DMS153 treated with DMSO at 0.1 percent for 48 hours (cell line): ENCODE measurements around the gene C16orf96.
"Not testable (repeated sequence)": the region's sequence is repeated elsewhere in the genome, so short reads cannot be mapped to it uniquely, and the experiment has no call there.

Experiments
- DNase-seq: peaks from one replicate; lab custom pipeline; 2025; ENCODE audit not compliant: unreplicated experiment; lab: John Stamatoyannopoulos, UW

C16orf96 gene

DNA sequence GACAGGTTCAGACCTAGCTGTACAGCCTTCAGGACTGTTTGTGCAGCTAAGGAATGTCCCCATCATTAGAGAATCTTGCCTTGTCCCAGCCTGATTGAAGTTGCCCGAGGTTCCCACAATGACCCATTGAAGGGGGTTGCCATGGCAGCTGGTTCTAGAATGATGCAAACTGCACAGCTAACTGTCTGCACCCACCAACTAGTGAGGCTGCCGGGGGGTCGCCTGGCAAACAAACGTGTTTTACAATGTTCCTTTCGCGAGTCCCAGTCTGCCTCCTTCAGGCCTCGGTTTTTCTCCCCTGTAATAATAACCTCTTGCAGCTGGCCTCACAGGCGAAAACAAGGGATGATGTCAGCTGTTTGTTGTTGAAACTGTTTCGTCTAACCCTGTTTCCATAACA lies 5.5 kb downstream of the C16orf96 start:
- no peak for DNase-seq

DNA sequence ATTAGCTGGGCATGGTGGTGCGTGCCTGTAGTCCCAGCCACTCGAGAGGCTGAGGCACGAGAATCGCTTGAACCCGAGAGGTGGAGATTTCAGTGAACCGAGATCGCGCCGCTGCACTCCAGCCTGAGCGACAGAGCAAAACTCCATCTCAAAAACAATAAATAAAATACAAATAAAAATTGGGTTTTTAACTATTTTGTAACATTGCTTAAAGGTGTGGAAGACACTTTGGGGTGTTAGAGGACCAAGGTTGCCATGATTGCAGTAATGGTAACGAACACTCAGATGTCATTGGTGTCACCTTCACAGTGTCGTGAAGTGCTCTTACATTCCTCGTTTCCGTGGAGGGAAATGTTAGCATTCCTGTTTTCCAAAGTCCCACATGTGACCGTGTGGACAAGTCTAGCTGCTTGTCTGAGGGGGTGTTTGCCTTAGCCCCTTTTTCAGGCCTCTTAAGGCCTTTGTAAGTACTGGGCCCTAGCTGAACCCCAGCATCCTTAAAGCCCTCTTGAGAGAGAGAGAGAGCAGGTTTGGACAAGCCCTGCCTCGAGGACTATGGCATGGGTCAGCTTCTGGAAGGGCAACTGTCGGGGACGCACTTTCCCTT lies 8.6 kb downstream of the C16orf96 start:
- DNase-seq = no peak

DNA sequence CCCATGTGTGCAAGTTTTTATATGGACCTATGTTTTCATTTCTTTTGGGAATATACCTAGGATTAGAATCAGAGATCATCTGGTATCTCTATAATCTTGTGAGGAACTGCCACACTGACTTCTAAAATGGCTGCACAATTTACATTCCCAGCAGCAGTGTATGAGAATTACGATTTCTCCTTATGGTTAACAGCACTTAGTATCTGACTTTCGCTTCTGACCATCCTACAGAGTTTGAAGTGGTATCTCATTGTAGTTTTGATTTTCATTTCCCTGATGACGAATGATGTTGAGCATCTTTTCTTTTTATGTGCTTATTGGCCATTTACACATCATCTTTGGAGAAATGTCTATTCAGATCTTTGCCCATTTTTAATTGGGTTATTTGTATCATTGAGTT lies 10.0 kb downstream of the C16orf96 start:
- no peak for DNase-seq

DNA sequence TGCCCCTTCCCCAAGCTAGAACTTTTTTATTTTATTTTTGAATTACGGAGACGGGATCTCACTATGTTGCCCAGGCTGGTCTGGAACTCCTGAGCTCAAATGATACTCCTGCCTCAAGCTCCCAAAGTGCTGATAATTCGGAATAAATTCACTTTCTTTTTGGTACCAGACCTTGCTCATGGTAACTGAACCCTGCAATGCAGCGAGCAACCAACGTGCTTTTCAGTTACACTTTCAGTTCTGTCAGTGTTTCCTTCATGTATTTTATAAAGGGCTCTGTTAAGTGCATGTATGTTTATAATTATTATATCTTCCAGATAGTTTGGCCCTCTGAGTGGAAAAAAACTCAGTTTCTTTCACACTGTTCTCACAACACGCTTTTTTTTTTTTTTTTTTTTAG lies 13.9 kb downstream of the C16orf96 start:
- DNase-seq = no peak

DNA sequence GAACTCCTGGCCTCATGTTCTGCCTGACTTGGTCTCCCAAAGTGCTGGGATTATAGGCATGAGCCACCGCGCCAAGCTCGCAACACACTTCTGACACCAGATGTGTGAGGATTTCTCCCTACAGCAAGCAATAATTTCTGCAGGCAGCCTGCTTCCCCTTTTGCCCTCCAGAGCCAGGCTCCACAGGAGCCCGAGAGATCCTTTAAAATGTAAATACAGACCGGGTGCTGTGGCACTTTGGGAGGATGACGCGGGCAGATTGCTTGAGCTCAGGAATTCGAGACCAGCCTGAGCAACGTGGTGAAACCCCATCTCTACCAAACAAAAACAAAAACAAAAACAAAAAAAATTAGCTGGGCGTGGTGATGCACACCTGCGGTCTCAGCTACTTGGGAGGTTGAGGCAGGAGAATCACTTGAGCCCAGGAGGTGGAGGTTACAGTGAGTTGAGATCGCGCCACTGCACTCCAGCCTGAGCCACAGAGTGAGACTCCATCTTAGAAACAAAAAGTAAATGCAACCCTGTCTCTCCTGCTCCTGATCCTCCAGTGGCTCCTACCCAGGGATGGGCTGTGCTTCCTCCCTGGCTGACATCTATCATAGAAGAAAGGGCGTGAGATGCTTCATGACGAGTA lies 14.7 kb downstream of the C16orf96 start:
- no peak for DNase-seq

DNA sequence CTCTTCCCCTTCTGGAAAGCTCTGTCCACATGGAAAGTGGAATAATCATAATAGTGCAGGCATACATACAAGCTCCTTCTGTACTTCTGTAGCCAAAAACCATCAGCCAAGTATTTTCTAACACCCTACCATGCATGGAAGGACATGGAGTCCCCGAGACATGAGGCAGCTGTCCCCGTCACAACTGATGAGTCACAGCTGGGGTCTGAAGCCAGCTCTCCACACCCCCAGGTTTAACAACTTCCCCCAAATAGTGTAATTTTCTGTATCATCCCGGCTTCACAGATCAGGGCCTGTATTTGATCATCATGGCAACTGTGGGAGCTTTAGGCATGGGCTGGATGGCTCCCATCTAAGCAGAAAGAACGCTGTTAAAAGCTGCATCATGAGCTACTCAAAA lies 16.6 kb downstream of the C16orf96 start:
- DNase-seq = no peak

DNA sequence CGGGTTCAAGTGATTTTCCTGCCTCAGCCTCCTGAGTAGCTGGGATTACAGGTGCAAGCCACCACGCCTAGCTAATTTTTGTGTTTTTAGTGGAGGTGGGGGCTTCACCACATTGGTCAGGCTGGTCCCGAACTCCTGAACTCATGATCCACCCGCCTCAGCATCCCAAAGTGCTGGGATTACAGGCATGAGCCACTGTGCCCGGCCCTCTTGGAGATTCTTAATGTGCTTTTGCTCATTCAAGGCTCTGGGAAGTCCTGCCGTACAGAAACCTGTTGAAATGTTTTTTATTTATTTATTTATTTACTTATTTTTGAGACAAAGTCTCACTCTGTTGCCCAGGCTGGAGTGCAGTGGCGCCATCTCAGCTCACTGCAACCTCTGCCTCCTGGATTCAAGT lies 17.8 kb downstream of the C16orf96 start:
- not testable (repeated sequence) for DNase-seq

DNA sequence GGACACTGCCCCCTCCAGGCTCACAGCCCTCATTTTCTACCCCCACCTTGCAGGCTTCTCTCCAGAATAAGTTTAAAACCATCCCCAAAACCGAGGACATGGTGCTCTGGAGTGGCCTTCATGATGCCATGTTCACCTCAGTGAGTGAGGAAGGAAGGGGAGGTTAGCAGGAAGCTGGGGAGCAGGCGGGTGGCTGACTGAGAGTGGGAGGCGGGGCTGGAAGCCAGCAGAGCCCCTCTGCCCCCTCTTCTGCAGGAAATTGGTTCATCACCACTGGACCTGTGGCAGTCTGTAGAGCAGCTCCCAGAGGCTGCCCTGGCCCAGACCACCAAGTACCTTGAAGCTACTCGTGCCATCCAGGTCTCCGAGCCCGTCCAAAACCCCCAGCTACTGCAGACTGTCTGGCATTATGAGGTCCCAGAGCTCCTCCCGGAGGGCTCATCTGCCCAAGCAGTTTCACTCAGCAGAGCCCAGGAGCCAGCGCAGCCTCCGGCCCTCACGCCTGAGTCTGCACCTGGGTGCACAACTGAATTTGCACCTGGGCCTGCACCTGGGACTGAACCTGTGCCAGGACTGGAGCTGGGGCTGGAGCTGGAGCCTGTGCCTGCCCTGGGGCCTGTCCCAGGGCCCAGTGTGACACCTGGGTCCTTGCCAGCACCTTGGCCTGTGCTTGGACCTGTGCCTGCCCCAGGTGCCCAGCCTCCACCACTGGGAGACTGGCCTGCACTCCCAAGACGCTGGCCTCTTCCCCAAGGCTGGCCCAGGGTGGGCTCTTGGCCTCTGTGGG lies 19.0 kb downstream of the C16orf96 start:
- no peak for DNase-seq

DNA sequence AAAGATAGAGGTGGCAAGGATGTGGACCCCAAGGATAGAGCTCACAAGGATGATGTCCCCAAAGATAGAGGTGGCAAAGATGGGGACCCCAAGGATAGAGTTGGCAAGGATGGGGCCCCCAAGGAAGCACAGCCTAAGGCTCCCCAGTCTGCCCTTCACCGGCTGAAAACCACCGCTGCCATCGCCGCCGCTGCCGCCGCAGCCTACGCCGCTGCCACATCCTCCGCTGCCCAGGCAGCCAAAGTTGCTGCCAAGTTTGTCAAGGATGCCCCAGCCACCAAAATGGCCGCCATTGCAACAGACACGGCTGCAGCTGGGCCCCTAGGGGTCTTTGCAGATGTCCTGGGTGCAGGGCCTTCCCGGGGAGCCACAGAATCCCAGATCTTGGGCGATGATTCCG lies 19.9 kb downstream of the C16orf96 start:
- DNase-seq = no peak

DNA sequence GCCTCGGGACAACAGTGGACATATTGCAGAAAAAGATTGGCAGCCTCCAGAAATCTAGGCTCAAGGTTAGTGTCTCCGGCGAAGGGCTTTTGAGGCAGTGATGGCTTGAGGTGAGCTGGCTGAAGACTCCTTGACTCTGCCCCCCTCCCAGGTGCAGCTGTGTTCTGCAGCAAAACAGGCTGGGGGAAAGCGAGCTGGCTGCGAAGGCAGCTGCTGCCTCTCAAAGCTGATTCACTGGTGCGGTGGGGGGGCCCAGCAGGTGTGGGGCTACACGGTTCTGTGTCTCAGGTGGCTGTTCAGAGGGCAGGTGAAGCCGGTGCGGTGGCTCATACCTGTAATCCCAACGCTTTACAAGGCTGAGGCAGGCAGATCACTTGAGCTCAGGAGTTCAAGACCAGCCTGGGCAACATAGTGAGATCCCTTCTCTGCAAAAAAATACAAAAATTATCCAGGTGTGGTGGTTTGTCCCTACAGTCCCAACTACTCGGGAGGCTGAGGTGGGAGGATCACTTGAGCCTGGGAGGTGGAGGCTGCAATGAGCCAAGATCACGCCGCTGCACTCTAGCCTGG lies 22.9 kb downstream of the C16orf96 start:
- DNase-seq = no peak

DNA sequence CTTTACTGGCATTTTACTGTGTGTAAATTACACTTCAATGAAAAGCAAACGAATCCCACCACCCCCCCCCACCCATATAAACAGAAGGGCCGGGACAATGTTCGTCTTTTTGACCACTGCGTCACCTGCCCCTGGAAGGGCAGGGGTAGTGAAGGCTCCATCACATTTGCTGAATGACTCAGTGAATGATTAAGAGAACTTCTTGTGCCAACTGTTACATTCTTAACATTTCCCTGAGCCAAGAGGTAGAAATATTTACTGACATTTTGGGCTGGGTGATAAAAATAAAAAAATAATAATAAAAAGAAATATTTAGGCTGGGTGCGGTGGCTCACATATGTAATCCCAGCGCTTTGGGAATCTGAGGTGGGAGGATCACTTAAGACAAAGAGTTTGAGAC lies 24.1 kb downstream of the C16orf96 start:
- DNase-seq = no peak

DNA sequence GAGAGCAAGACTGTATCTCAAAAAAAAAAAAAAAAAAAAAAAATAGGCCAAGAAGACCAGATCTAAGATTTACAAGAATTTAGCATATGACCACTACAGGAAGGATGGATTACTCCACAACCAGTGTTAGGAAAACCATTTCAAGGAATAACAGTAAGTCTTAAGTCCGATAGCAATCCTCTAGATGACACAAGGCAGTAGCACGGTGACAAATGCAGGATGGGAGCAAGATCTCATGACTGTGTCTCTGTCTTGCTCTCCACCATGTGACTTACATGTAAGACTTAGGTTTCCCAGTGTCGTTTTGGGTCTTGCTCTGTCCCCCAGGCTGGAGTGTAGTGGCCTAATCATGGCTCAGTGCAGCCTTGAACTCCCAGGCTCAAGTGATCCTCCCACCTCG lies 27.8 kb downstream of the C16orf96 start:
- DNase-seq = no peak

DNA sequence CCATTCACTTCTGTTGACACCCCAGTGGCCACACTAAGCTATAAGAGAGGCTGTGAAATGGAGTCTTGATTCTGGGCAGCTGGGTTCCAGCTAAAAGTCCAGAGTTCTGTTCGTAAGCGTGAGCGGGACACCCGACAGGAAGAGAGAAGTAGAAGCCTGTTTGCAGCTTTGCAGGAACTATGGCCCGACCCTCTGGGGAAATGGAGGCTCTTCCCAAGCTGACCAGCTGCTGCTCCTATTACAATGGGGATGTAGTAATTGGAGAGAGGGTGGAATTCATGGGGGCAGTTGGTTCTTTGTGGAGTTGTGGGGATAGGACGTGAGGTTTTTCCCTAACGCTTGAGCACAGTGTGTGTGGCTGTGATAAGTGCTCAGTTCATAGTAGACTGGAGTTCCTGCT lies 30.2 kb downstream of the C16orf96 start:
- DNase-seq = no peak

DNA sequence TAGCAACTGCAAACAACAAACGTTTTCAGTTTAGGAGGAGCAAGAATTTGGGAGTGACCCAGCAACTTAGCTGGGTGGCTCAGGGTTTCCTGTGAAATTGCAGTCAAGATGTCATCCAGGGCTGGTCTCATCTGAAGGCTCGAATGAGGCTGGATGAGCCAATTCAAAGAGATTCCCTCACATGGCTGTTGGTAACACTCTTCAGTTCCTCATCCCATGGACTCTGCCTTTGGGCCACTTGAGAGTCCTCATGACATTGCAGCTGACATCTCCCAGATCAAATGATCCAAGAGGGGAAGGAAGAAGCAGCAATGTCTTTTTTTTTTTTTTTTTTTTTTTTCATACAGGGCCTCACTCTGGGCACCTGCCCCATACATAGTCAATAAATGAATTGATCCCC lies 32.2 kb downstream of the C16orf96 start:
- DNase-seq = no peak

DNA sequence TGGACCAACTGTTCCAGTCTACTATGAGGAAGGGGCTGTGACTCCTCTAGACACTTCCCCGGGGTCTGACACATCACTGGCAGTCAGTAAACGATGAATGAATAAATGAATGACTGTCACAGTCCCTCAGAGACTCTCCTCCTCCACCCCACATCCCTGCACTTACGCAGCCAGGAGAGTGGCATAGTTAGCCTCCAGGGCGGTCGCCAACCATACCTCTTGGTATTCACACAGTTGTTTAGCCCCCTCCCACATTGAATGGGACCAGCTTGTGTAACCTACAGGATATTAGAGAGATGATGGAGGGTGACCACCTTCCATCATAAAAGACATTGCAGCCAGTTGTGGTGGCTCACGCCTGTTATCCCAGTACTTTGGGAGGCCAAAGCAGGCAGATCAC lies 32.8 kb downstream of the C16orf96 start:
- no peak for DNase-seq

DNA sequence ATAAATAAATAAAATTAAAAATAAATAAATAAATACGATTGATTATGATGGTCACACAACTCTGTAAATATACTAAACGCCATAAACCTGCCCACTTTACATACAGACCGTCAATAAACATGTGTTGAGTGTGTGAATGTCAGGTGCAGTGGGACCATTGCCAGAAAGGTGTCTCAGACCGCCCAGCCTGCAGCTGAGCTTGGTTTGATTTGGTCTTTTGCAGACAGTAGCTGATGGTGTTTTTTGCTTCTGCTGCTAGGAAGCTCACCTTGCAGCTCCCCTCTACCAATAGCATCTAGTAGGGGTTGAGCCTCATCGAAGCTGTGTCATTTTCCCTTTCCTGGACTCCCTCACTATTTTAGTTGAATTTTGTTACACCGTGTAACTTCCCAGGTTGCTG lies 35.1 kb downstream of the C16orf96 start:
- DNase-seq = no peak

DNA sequence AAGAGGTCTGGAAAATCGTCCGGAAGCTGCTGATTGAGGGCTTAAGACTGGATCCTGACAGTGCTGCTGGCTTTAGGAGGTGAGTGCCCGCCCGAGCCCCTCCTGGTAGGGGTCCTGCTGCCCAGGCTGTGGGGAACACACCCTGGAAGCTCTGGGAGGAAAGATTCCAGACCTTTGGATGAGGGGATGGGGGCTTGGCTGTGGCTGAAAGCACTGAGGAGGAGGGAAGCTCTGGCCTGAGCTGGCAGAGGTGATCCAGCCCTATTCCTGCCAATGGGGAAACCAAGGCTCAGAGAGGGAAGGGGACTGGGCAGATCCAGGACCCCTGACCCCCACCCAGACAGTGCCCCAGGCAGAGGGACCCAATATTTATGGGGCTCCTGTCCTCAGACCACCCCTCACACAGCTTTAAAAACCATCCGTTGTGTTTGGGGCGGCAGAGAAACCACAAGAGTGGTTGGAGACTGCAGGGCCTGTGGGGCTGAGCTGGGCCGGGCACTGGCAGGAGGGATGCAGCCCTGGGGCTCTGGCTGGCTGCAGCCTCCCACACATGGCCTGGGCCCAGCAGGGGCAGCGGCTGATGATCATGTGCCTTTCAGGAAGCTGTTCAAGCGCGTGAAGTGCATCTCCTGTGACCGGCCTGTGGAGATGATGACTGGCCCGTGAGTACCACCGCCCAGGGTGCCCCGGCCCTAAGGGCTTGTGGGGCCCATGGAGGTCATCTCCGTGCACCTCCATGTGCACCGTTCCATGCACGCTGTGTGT lies 35.7 kb downstream of the C16orf96 start:
- DNase-seq = no peak

DNA sequence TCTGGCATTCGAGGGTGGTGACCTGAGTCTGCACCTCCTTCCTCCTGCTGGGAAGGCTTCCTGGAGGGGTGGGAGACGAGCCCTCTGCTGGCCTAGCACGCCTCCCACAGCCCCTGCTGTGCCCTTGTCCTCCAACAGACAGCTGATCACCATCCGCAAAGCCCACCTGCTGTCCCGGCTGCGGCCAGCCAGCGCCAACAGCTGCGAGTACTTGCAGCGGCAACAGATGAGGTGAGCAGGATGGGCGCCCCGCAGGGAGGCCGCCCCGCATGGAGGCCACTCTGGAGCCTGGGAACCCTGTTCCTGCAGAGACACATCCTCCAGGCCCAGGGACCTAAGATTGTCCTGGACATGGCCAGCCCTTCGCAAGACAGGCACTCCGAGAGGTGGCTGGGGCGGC lies 36.9 kb downstream of the C16orf96 start:
- DNase-seq = no peak

DNA sequence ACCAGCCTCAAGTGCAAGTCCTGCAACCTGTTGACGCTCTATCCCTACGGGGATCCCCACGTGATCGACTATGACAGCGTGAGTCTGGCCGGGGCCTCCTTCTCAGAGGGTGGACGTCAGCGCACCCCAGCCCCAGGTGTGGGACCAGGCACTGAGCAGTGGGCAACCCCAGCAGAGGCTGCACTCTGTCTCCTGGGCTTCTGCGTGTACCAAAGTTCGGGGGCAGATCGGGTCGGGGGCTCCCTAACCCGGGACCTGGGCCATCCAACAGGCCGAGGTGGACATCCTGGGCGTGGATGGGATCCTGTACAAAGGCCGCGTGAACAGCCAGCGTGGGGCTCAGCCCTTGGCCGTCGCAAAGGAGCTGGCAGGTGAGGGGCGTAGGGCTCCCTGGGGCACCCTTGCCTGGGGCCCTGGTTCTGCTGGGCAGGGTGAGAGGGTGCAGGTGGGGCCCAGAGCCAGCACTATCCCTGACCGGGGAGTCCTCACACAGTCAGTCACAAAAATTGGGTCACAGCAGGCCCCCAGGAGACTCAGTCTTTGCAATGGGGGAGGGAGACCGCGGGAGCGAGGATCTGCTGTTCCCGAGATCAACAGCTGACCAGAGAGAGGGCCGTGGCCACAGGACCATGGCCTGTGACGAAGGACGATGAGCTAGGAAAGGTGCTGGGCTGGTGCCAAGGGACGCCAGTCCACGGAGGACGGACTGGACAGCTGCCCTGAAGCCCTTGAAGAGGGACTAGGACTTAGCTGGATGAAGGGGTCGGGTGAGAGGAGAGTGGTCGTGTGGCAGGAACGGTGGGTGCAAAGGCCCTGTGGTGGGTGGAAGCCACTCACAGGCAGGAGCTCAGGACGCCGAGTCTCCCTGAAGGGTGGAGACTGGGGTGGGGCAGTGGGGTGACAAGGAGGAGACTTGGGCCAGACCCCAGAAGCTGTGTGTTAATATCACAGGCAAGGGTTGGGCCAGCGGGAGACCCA lies 38.6 kb downstream of the C16orf96 start:
- no peak for DNase-seq

DNA sequence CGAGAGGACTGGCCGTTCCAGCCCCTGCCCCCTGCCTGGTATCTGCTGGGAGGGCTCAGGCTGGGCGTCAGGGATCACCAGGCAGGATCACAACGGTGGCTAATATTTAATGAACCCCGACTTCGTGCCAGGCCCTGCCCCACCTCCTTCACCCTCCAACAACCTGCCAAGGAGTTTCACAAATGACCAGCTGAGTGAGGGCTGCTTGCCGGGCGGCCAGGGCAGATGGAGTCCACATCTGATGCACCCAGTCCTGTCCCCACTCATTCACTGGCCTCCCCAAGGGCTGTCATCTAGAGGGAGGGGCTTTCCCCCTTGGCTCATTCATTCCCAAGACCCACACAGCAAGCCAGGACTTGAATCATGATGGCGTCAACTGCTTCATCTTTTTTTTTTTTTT lies 41.0 kb downstream of the C16orf96 start:
- no peak for DNase-seq
